PC-3 (cell line): ENCODE results near the gene ZNF236. TPM values are rescaled to one million over a fixed set of nuclear protein-coding genes. Genes with fewer than 3 reads are reported as not detected.

Experiments used
- ATAC-seq: fragments of 200-7000 bp; cut with Tn5 transposase; 2 replicates; pipeline ENCODE4 v1.9.1; 2020; ENCODE audit warnings: mild to moderate bottlenecking, moderate library complexity
- BruUV-seq: library from RNA; stranded (reverse); fragments of 400-500 nt; replicated peaks from 2 replicates; lab custom pipeline; 2021; lab: Mats Ljungman, UMichigan
- CTCF ChIA-PET: fragments of 300-600 bp; sonication (Branson Sonifier 250); formaldehyde crosslinking; loops from one replicate; lab custom pipeline; 2022; ENCODE audit warnings: antibody characterized with exemption; lab: Charles Lee
- POLR2A ChIA-PET: fragments of 300-600 bp; sonication (Branson Sonifier 250); formaldehyde crosslinking; loops from one replicate; lab custom pipeline; 2022; ENCODE audit warnings: antibody characterized with exemption; ENCODE audit not compliant: unreplicated experiment; lab: Charles Lee
- DNase-seq: peaks from one replicate; pipeline ENCODE4 v3.0.0-alpha.2; 2015
- H2AFZ ChIP-seq: fragments of 300-600 bp; sonication (generic); 2 replicates; pipeline ENCODE4 v1.6.0; 2016; ENCODE audit warnings: antibody characterized with exemption, low read length
- H3F3A ChIP-seq: fragments of 300-600 bp; sonication (generic); one replicate; pipeline ENCODE4 v1.6.0; 2017; ENCODE audit warnings: antibody characterized with exemption, low read length, control low read depth, mild to moderate bottlenecking; ENCODE audit not compliant: unreplicated experiment
- H3K27ac ChIP-seq: fragments of 300-600 bp; sonication (generic); 2 replicates; pipeline ENCODE4 v1.5.1; 2016; ENCODE audit warnings: mild to moderate bottlenecking, low read length
- H3K27me3 ChIP-seq: fragments of 300-600 bp; sonication (generic); 2 replicates; pipeline ENCODE4 v1.6.1; 2016; ENCODE audit warnings: low read length, mixed read lengths
- H3K36me3 ChIP-seq: fragments of 300-600 bp; sonication (generic); 2 replicates; pipeline ENCODE4 v1.6.1; 2016; ENCODE audit warnings: low read depth, mixed run types, low read length, mixed read lengths
- H3K4me1 ChIP-seq: fragments of 300-600 bp; sonication (generic); 2 replicates; pipeline ENCODE4 v1.5.1; 2016; ENCODE audit warnings: low read length; ENCODE audit not compliant: insufficient read depth
- H3K4me2 ChIP-seq: fragments of 300-600 bp; sonication (generic); 2 replicates; pipeline ENCODE4 v1.6.0; 2016; ENCODE audit warnings: low read length
- H3K4me3 ChIP-seq: fragments of 300-600 bp; sonication (generic); 2 replicates; pipeline ENCODE4 v1.5.1; 2016; ENCODE audit warnings: mild to moderate bottlenecking, low read length, mixed read lengths
- H3K79me2 ChIP-seq: fragments of 300-600 bp; sonication (generic); 2 replicates; pipeline ENCODE4 v1.6.1; 2017; ENCODE audit warnings: low read length, mixed read lengths
- H3K9ac ChIP-seq: fragments of 300-600 bp; sonication (generic); 2 replicates; pipeline ENCODE4 v1.6.0; 2016; ENCODE audit warnings: mild to moderate bottlenecking, low read length
- H3K9me2 ChIP-seq: fragments of 300-600 bp; sonication (generic); replicated peaks from 2 replicates; pipeline ENCODE4 v1.6.1; 2016; ENCODE audit warnings: mixed run types, low read length, mixed read lengths
- H3K9me3 ChIP-seq: fragments of 300-600 bp; sonication (generic); 2 replicates; pipeline ENCODE4 v1.6.1; 2016; ENCODE audit warnings: low read length, mixed read lengths
- H4K20me1 ChIP-seq: fragments of 300-600 bp; sonication (generic); 2 replicates; pipeline ENCODE4 v1.6.1; 2016; ENCODE audit warnings: low read length, mixed read lengths
- EZH2 ChIP-seq: fragments of 300-600 bp; sonication (generic); IDR thresholded peaks from one replicate; pipeline ENCODE4 v1.6.1; 2017; ENCODE audit warnings: antibody characterized with exemption, mild to moderate bottlenecking, low read length; ENCODE audit not compliant: unreplicated experiment
- EZH2phosphoT487 ChIP-seq: fragments of 300-600 bp; sonication (generic); IDR thresholded peaks from 2 replicates; pipeline ENCODE4 v1.6.1; 2018; ENCODE audit warnings: mild to moderate bottlenecking, antibody characterized with exemption, low read length, borderline replicate concordance
- intact Hi-C: fragments of 100-400 bp; cut with micrococcal nuclease; formaldehyde crosslinking; loops from 2 replicates; pipeline ENCODE4 v1.9.0; 2023
- total RNA-seq: library from RNA; depleted of rRNA; stranded (reverse); fragments of >200 nt; gene quantifications from 2 replicates; pipeline ENCODE4 v1.2.3, GENCODE V29; 2014
- TF ChIP-seq, protein P1 (sequence below): fragments of 300-600 bp; sonication (generic); conservative IDR thresholded peaks from 2 replicates; pipeline ENCODE4 v1.5.1; 2017; ENCODE audit warnings: antibody characterized with exemption, low read depth, mild to moderate bottlenecking, low read length

The ZNF236 gene
- total RNA-seq, 1 experiment from 2014 or later = 7.7 TPM

- Histone ChIP-seq H3K4me2 (no peak overlapping the region), H4K20me1 (no peaks in the 10 kb centered on the region), H3K27me3 (no peaks in the 10 kb centered on the region), H3K4me1 (no peaks in the 10 kb centered on the region), H3K9ac (no peak overlapping the region), H3K9me3 (no peaks in the 10 kb centered on the region), H3K36me3 (peaks cover 8% of the 10 kb centered on the region; the same call in 1 of the 2 replicates), H3K27ac (no peak overlapping the region), H3K79me2 (no peaks in the 10 kb centered on the region), H3K9me2 (no peaks in the 10 kb centered on the region), H3F3A (peaks cover 4% of the 10 kb centered on the region), H2AFZ (no peak overlapping the region), H3K4me3 (no peak overlapping the region)
- intact Hi-C loops = no loop called here
- ATAC-seq (no peak), DNase-seq (no peak)
- CTCF ChIA-PET = no interaction called here
- BruUV-seq = no TSS peak
- TF ChIP-seq EZH2phosphoT487 = no peak
- no peak for TF ChIP-seq EZH2
- TF ChIP-seq, protein P1, sequence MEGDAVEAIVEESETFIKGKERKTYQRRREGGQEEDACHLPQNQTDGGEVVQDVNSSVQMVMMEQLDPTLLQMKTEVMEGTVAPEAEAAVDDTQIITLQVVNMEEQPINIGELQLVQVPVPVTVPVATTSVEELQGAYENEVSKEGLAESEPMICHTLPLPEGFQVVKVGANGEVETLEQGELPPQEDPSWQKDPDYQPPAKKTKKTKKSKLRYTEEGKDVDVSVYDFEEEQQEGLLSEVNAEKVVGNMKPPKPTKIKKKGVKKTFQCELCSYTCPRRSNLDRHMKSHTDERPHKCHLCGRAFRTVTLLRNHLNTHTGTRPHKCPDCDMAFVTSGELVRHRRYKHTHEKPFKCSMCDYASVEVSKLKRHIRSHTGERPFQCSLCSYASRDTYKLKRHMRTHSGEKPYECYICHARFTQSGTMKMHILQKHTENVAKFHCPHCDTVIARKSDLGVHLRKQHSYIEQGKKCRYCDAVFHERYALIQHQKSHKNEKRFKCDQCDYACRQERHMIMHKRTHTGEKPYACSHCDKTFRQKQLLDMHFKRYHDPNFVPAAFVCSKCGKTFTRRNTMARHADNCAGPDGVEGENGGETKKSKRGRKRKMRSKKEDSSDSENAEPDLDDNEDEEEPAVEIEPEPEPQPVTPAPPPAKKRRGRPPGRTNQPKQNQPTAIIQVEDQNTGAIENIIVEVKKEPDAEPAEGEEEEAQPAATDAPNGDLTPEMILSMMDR = no peak
- POLR2A ChIA-PET = no interaction called here
Observed at GRCh38 chr18:76932026-76932819, 109.9 kb downstream of the ZNF236 start.

DNA sequence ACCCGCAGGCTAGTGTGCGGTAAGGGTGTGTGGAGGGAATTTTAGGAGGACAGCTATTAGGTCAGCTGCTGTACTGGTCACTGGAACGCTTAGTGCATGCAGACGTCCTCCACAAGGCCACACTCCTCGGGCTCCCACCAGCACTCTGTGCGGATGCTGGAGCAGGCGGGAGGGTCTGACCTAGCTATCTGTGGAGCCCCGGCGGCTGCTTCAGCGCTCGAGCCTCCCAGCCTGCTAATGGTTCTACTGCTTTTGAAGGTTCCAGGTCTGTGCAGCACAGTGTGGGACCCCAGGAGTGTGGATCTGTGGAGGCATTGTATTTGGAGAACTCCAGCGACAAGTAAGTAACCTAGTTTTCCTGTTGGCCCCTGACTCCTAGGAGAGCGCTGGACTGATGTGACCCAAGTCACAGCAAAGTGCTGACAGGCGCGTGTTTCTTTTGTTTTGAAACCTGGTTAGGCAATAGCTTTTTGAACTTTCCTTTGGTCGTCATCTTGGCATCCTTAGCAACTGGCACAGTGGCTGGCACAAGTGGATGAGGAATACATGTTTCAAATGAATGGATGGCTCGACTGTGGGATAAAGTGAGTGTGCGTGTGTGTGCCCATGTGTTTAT is 113.5 kb downstream of the ZNF236 start:
- H3K9me3 ChIP-seq = no peaks in the 10 kb centered on the region
- H3K4me1 ChIP-seq = no peaks in the 10 kb centered on the region
- ATAC-seq = no peak
- H2AFZ ChIP-seq = no peak overlapping the region
- TF ChIP-seq EZH2 = no peak
- TF ChIP-seq EZH2phosphoT487 = no peak
- TF ChIP-seq, protein P1 = no peak
- no peaks in the 10 kb centered on the region; the same call in none of the 2 replicates for H3K36me3 ChIP-seq
- H3F3A ChIP-seq = no peaks in the 10 kb centered on the region
- H3K4me2 ChIP-seq = no peak overlapping the region
- no peaks in the 10 kb centered on the region for H3K27me3 ChIP-seq
- H3K9me2 ChIP-seq = no peaks in the 10 kb centered on the region
- H4K20me1 ChIP-seq = no peaks in the 10 kb centered on the region
- ChIA-PET POLR2A (no interaction called here), CTCF (no interaction called here)
- H3K4me3 ChIP-seq = no peak overlapping the region
- no peak overlapping the region for H3K9ac ChIP-seq
- no peaks in the 10 kb centered on the region for H3K79me2 ChIP-seq
- no TSS peak for BruUV-seq
- no peak overlapping the region for H3K27ac ChIP-seq
- intact Hi-C loops = no loop called here
- DNase-seq = no peak

DNA sequence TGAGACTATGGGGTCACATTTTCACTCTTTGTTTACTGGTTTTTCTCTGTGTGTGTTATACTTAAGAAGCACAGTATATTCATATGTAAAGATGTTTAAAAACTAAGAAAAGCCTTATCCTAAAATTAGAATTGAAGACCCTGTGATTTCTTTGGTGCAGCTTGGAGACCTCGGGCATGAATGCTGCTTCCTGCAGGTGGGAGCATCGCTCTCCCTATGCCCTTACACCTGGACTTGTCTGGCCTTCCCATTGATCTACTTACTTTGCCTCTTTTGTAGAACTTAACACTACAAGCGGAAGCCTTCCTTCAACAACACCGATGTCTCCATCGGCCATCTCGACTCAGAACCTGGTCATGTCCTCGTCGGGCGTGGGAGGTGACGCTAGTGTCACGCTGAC is 114.5 kb downstream of the ZNF236 start:
- Histone ChIP-seq H3K9me2 (no peaks in the 10 kb centered on the region), H3K4me3 (no peak overlapping the region), H2AFZ (no peak overlapping the region), H3F3A (no peaks in the 10 kb centered on the region), H3K27me3 (no peaks in the 10 kb centered on the region), H3K4me2 (no peak overlapping the region), H3K27ac (no peak overlapping the region), H3K9me3 (no peaks in the 10 kb centered on the region), H3K79me2 (no peaks in the 10 kb centered on the region), H3K9ac (no peak overlapping the region), H3K4me1 (no peaks in the 10 kb centered on the region), H3K36me3 (no peaks in the 10 kb centered on the region; the same call in none of the 2 replicates), H4K20me1 (no peaks in the 10 kb centered on the region)
- ChIA-PET POLR2A (no interaction called here), CTCF (no interaction called here)
- TF ChIP-seq EZH2 (no peak), EZH2phosphoT487 (no peak)
- TF ChIP-seq, protein P1 = no peak
- BruUV-seq = no TSS peak
- DNase-seq (no peak), ATAC-seq (no peak)
- intact Hi-C loops = no loop called here
